GM18517 (cell line): ENCODE results near the gene SLX1A.
"Not testable (repeated sequence)": the region's sequence is repeated elsewhere in the genome, so short reads cannot be mapped to it uniquely, and the experiment has no call there.

Experiments
- ATAC-seq: cut with Tn5 transposase; IDR thresholded peaks from one replicate; pipeline ENCODE4 v1.9.1; 2021; ENCODE audit warnings: mild to moderate bottlenecking, moderate library complexity; ENCODE audit not compliant: unreplicated experiment

The SLX1A gene

GRCh38 chr16:30217082-30217481 is 23.4 kb downstream of the SLX1A start:
- ATAC-seq: not testable (repeated sequence)
